SU-DHL-6 (cell line): ENCODE results near the gene CHD6.

ENCODE experiments used
- H2AFZ ChIP-seq: fragments of 200-600 bp; sonication (generic); 2 replicates; pipeline ENCODE4 v1.6.1; 2014; ENCODE audit warnings: low read depth, mild to moderate bottlenecking, moderate library complexity, mixed read lengths, antibody characterized with exemption, low read length; ENCODE audit not compliant: severe bottlenecking
- H3F3A ChIP-seq: fragments of 200-600 bp; shearing (Covaris generic); 2 replicates; pipeline ENCODE4 v1.6.0; 2016; ENCODE audit warnings: antibody characterized with exemption, mild to moderate bottlenecking; ENCODE audit not compliant: insufficient read depth
- H3K27ac ChIP-seq: fragments of 200-600 bp; sonication (generic); 2 replicates; pipeline ENCODE4 v1.5.1; 2016; ENCODE audit warnings: low read depth, mild to moderate bottlenecking, low read length, moderate library complexity, mixed read lengths
- H3K27me3 ChIP-seq: fragments of 200-600 bp; sonication (generic), shearing (Covaris generic); 2 replicates; pipeline ENCODE4 v1.6.0; 2014; ENCODE audit warnings: mild to moderate bottlenecking, low read length
- H3K36me3 ChIP-seq: fragments of 200-600 bp; sonication (generic); 2 replicates; pipeline ENCODE4 v1.6.1; 2014; ENCODE audit warnings: mild to moderate bottlenecking, low read length, mixed read lengths
- H3K4me2 ChIP-seq: fragments of 300-600, 200-600 bp; shearing (Covaris generic), sonication (generic); 2 replicates; pipeline ENCODE4 v1.6.0; 2014; ENCODE audit warnings: low read length, low read depth, mild to moderate bottlenecking; ENCODE audit not compliant: poor library complexity, severe bottlenecking
- H3K4me3 ChIP-seq: fragments of 200-600 bp; sonication (generic); 2 replicates; pipeline ENCODE4 v1.5.1; 2014; ENCODE audit warnings: antibody characterized with exemption, low read length, mild to moderate bottlenecking, mixed read lengths; ENCODE audit not compliant: insufficient read depth, poor library complexity, severe bottlenecking
- H3K79me2 ChIP-seq: fragments of 200-600 bp; sonication (generic); 2 replicates; pipeline ENCODE4 v1.6.1; 2014; ENCODE audit warnings: mild to moderate bottlenecking, low read length, moderate library complexity; ENCODE audit not compliant: insufficient read depth
- H3K9ac ChIP-seq: fragments of 200-600 bp; sonication (generic); 2 replicates; pipeline ENCODE4 v1.7.0; 2014; ENCODE audit warnings: mild to moderate bottlenecking, low read length
- H3K9me2 ChIP-seq: fragments of 200-600 bp; sonication (generic); replicated peaks from 2 replicates; pipeline ENCODE4 v1.6.1; 2014; ENCODE audit warnings: low read length; ENCODE audit not compliant: insufficient read depth
- H3K9me3 ChIP-seq: fragments of 200-600 bp; sonication (generic); 2 replicates; pipeline ENCODE4 v1.6.1; 2014; ENCODE audit warnings: low read length, mixed read lengths; ENCODE audit not compliant: insufficient read depth
- H4K20me1 ChIP-seq: fragments of 200-600 bp; sonication (generic); 2 replicates; pipeline ENCODE4 v1.6.1; 2014; ENCODE audit warnings: low read depth, mild to moderate bottlenecking, antibody characterized with exemption, low read length, moderate library complexity, mixed read lengths
- EZH2phosphoT487 ChIP-seq: fragments of 200-600 bp; sonication (generic), shearing (Covaris generic); conservative IDR thresholded peaks from 2 replicates; pipeline ENCODE4 v1.6.1; 2018; ENCODE audit warnings: mild to moderate bottlenecking, antibody characterized with exemption, low read length, moderate library complexity, mixed read lengths
- TF ChIP-seq, protein P1 (sequence below): fragments of 200-600 bp; sonication (generic); IDR thresholded peaks from one replicate; pipeline ENCODE4 v1.5.1; 2017; ENCODE audit warnings: antibody characterized with exemption, mild to moderate bottlenecking, low read length, moderate library complexity; ENCODE audit not compliant: insufficient read depth, poor library complexity, severe bottlenecking

Gene CHD6

DNA sequence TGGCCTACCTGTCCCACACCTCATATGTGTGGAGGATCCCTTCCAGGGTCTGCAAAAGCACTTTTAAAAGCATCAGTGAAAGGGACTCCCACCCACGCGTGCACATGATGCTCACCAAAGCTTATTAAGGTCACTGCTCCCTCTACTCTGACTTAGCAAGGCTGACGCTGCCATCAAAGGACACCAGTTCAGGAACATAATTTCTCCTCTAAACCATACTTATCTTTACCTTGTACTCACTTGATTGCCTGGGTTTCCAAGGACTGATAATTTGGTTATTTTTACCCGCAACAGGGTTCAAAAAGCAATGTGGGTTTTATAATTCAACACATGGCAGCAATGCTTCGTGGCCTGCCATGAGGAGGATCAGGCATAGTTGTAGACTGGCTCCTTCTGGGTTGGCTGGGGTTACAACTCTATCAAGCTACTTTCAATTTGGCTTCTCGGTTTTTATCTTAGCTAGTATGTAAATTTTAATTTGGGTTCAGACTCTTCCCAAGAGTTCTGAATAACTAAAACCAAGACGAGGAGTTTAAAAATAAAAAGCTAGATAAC is 199.4 kb downstream of the CHD6 start:
- no peak overlapping the region for H3K27ac ChIP-seq
- no peak overlapping the region for H3K9ac ChIP-seq
- H3K9me2 ChIP-seq, result no peaks in the 10 kb centered on the region
- H3K4me2 ChIP-seq, result no peak overlapping the region
- H3K4me3 ChIP-seq, result no peak overlapping the region
- no peaks in the 10 kb centered on the region for H3K27me3 ChIP-seq
- H3F3A ChIP-seq, result no peaks in the 10 kb centered on the region
- no peaks in the 10 kb centered on the region for H3K79me2 ChIP-seq
- no peaks in the 10 kb centered on the region for H3K9me3 ChIP-seq
- TF ChIP-seq, protein P1, sequence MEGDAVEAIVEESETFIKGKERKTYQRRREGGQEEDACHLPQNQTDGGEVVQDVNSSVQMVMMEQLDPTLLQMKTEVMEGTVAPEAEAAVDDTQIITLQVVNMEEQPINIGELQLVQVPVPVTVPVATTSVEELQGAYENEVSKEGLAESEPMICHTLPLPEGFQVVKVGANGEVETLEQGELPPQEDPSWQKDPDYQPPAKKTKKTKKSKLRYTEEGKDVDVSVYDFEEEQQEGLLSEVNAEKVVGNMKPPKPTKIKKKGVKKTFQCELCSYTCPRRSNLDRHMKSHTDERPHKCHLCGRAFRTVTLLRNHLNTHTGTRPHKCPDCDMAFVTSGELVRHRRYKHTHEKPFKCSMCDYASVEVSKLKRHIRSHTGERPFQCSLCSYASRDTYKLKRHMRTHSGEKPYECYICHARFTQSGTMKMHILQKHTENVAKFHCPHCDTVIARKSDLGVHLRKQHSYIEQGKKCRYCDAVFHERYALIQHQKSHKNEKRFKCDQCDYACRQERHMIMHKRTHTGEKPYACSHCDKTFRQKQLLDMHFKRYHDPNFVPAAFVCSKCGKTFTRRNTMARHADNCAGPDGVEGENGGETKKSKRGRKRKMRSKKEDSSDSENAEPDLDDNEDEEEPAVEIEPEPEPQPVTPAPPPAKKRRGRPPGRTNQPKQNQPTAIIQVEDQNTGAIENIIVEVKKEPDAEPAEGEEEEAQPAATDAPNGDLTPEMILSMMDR, result no peak
- no peak for TF ChIP-seq EZH2phosphoT487
- no peak overlapping the region for H2AFZ ChIP-seq
- H4K20me1 ChIP-seq, result no peaks in the 10 kb centered on the region
- no peaks in the 10 kb centered on the region for H3K36me3 ChIP-seq

DNA sequence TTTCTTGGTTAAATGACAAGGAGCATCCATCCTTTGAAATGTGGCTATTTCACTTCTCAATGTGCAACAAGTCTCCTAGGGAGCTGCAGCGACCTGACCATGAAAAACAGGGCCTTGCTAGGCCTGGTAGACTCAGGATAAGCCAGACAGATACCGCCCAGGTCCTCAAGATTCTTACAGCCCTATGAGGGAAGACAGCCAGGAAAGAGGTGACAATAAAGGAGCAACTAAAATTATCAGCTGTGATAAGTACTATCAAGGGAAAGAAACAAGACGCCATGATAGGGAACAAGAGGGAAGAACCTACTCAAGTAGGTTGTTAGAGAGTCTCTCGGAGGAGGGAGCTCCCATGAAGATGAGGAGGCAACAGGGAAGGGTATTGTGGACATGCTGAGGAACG is 200.1 kb downstream of the CHD6 start:
- H3F3A ChIP-seq, result no peaks in the 10 kb centered on the region
- no peak overlapping the region for H3K9ac ChIP-seq
- no peaks in the 10 kb centered on the region for H4K20me1 ChIP-seq
- no peak overlapping the region for H3K4me2 ChIP-seq
- no peaks in the 10 kb centered on the region for H3K79me2 ChIP-seq
- no peak overlapping the region for H2AFZ ChIP-seq
- no peaks in the 10 kb centered on the region for H3K9me2 ChIP-seq
- H3K4me3 ChIP-seq, result no peak overlapping the region
- H3K9me3 ChIP-seq, result no peaks in the 10 kb centered on the region
- H3K27me3 ChIP-seq, result no peaks in the 10 kb centered on the region
- no peak overlapping the region for H3K27ac ChIP-seq
- no peaks in the 10 kb centered on the region for H3K36me3 ChIP-seq
- no peak for TF ChIP-seq EZH2phosphoT487
- TF ChIP-seq, protein P1, result no peak

DNA sequence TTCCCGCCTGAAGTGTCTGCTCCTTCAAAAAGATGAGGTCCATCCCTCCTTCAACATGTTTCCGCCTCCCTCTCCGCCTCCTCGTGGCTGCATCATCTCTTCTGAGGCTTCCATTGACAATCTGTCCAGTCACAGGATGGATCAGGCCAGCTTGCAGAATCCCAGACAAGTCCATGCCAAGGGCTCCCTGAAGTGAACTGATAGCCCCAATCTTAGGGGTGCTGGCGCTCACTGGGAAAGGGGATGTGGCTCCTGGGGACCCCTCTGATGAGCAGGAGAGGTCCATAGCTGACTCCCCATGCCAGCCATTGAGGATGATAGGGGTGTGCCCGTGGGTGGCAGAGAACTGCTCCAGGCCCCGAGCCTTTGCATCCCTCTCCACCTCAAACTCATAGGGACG is 203.0 kb downstream of the CHD6 start:
- Histone ChIP-seq H3K9me2 (no peaks in the 10 kb centered on the region), H2AFZ (no peak overlapping the region), H3K36me3 (no peaks in the 10 kb centered on the region), H3K9me3 (no peaks in the 10 kb centered on the region), H3K4me2 (no peak overlapping the region), H3K9ac (no peak overlapping the region), H4K20me1 (no peaks in the 10 kb centered on the region), H3K27ac (no peak overlapping the region), H3K79me2 (no peaks in the 10 kb centered on the region), H3K4me3 (no peak overlapping the region), H3F3A (no peaks in the 10 kb centered on the region), H3K27me3 (no peaks in the 10 kb centered on the region)
- TF ChIP-seq EZH2phosphoT487, result no peak
- TF ChIP-seq, protein P1, result no peak
